H54 (cell line): ENCODE measurements around the gene STRIP2.

Source experiments
- DNase-seq: peaks from one replicate; pipeline ENCODE4 v3.0.0; 2011; ENCODE audit warnings: low spot score, mixed read lengths; ENCODE audit not compliant: insufficient read length
- FAIRE-seq: peaks from 3 replicates; lab custom pipeline; 2011; peaks lifted over from hg19 to GRCh38; lab: Jason Lieb, UNC
- POLR2A ChIP-seq: IDR thresholded peaks from 2 replicates; pipeline ENCODE4 v1.6.1; 2011; ENCODE audit warnings: low read depth, mild to moderate bottlenecking, low read length

Gene STRIP2

GRCh38 chr7:129433847-129434674 is at the start of gene STRIP2:
TSS of gene STRIP2 (plus strand) at chr7:129434432. CDS start at chr7:129434473, 41 bp downstream.
- DNase-seq = peak; percentile 91
- TF ChIP-seq POLR2A = peak; percentile 84
- FAIRE-seq = no peak

GRCh38 chr7:129385116-129385515 is 49.1 kb upstream of the STRIP2 start:
- TF ChIP-seq POLR2A = no peak
- no peak for FAIRE-seq
- DNase-seq = no peak

GRCh38 chr7:129385598-129385997 is 48.6 kb upstream of the STRIP2 start:
- DNase-seq (no peak), FAIRE-seq (no peak)
- no peak for TF ChIP-seq POLR2A

- DNase-seq = no peak
- FAIRE-seq = peak; percentile 52
- no peak for TF ChIP-seq POLR2A
Observed at GRCh38 chr7:129386506-129386905, 47.7 kb upstream of the STRIP2 start.

GRCh38 chr7:129387537-129387936 is 46.7 kb upstream of the STRIP2 start:
- TF ChIP-seq POLR2A = no peak
- no peak for FAIRE-seq
- DNase-seq = no peak

- no peak for DNase-seq
- peak; percentile 52 for FAIRE-seq
- no peak for TF ChIP-seq POLR2A
Observed at GRCh38 chr7:129388333-129389098, 45.7 kb upstream of the STRIP2 start.

- DNase-seq (no peak), FAIRE-seq (no peak)
- TF ChIP-seq POLR2A = no peak
Observed at GRCh38 chr7:129389829-129390228, 44.4 kb upstream of the STRIP2 start.

- FAIRE-seq (no peak), DNase-seq (no peak)
- TF ChIP-seq POLR2A = no peak
Observed at GRCh38 chr7:129390314-129390713, 43.9 kb upstream of the STRIP2 start.

- DNase-seq = no peak
- no peak for TF ChIP-seq POLR2A
- no peak for FAIRE-seq
Observed at GRCh38 chr7:129391546-129392171, 42.6 kb upstream of the STRIP2 start.

- no peak for FAIRE-seq
- DNase-seq = no peak
- no peak for TF ChIP-seq POLR2A
Observed at GRCh38 chr7:129393255-129393654, 41.0 kb upstream of the STRIP2 start.

GRCh38 chr7:129394101-129394500 is 40.1 kb upstream of the STRIP2 start:
- DNase-seq (no peak), FAIRE-seq (no peak)
- no peak for TF ChIP-seq POLR2A

GRCh38 chr7:129394982-129395914 is 39.0 kb upstream of the STRIP2 start:
- DNase-seq (no peak), FAIRE-seq (no peak)
- TF ChIP-seq POLR2A = no peak

- TF ChIP-seq POLR2A = no peak
- DNase-seq (peak; percentile 9), FAIRE-seq (no peak)
Observed at GRCh38 chr7:129401228-129401966, 32.8 kb upstream of the STRIP2 start.
